NCI-H526 (cell line): ENCODE measurements around the gene AMZ1.
A peak's percentile ranks its signal among the peaks of the same experiment; 100 is the strongest.
"Not testable (repeated sequence)": the region's sequence is repeated elsewhere in the genome, so short reads cannot be mapped to it uniquely, and the experiment has no call there.

Experiments
- DNase-seq, 2 experiments: peaks; one replicate each; lab custom pipeline; 2025; lab: John Stamatoyannopoulos, UW

Gene AMZ1

GRCh38 chr7:2667843-2668242, 20.2 kb upstream of the AMZ1 start:
- no peak for DNase-seq

DNA sequence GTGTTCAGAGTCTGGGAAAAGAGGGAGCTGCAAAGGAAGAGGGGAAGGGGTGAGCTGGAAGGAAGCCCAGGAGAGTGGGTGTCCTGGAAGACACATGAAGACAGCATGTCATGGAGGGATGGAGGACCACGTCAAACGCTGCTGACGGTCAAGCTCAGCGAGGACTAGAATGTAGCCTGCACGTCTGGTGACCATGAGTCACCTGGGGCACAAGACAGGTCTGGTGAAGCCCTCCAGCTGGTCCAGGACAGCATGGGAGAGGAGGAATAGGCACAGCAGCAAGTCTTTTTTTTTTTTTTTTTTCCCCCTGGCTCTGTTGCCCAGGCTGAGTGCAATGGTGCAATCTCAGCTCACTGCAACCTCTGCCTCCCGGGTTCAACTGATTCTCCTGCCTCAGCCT, 19.6 kb upstream of the AMZ1 start:
- no peak for DNase-seq

DNA sequence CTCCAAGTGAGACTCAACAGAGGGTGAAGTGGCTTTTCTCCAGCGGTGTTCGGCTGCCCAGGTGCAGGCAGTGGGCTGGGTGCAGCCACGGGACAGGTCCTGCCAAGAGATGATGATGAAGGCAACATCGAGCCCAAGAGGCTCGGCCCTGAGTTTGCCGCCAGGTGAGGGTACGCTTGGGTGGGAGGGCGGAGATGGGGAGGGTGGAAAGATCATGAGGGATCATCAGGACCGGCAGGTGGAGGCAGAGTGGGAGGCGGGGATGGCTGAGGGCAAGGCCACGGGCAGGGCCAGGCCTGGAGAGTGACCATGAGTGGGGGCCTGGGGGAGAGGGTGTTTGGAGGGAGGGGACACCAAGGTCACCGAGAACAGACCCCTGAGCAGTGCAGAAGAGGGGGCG, 17.8 kb upstream of the AMZ1 start:
- DNase-seq: no peak

GRCh38 chr7:2670720-2671391, 17.1 kb upstream of the AMZ1 start:
- DNase-seq: peak; percentile 34 to 87

DNA sequence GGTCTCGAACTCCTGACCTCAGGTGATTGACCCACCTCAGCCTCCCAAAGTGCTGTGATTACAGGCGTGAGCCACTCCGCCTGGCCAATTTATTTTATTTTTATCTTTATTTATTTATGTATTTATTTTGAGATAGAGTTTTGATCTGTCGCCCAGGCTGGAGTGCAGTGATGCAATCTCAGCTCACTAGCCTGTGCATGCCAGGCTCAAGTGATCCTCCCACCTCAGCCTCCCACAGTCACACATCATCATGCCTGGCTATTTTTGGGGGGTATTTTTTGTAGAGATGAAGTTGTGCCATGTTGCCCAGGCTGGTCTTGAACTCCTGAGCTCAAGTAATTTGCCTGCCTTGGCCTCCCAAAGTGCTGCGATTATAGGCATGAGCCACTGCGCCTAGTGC, 14.8 kb upstream of the AMZ1 start:
- DNase-seq: not testable (repeated sequence)

DNA sequence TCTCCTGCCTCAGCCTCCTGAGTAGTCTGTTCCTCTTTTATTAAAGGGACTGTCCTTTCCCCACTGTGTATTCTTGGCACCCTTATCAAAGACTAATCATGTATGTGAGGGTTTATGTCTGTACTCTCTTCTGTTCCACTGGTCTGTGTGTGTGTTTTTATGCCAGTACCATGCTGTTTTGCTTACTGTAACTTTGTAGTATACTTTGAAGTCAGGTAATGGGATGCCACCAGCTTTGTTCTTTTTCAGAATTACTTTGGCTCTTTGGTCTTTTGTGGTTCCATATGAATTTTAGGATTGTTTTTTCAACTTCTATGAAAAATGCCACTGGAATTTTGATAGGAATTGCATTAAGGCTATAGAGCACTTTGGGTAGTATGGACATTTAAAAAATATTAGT, 14.1 kb upstream of the AMZ1 start:
- DNase-seq: no peak

DNA sequence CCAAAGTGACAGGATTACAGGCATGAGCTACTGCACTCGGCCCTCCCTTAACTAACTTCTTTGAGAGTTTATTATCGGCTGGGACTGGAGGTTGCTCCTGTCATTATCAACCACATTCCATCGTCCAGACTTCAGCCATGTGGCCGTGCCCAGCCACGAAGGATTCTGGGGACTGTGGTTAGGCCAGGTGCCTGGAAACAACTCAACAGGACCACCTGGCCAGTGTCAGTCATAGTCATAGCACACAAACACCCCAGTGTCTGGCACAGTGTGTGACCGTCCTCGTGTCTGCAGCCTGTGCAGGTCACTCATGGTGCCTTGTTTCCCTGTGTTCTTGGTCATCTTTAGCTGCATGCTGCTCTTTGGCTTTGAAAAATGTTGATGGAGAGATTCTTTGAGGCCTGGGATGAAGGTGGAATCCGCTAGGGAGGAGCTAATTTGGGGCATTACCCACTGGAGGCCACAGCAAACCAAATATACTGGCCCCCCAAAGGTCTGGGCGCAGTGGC, 12.7 kb upstream of the AMZ1 start:
- DNase-seq: no peak

- not testable (repeated sequence) for DNase-seq
Observed at GRCh38 chr7:2676576-2676975, 11.4 kb upstream of the AMZ1 start.

DNA sequence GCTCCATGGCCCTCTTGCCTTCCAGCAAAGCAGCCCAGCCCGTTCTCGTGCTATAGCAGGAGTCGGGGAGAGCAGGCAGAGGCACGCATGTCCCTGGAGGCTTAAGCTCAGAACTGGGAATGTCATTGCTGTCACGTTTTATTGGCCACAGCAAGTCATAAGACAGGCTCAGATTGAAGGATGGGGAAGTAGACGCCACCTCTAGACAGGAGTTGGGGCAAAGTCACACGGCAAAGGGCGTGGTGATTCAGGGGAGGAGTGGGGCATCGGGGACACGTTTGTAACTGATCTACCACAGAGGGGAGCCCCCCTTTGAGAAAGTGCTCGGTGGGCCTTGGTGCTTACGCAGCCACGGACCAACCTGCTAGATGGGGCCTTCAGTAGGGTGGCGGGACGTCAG, 9.5 kb upstream of the AMZ1 start:
- not testable (repeated sequence) for DNase-seq

DNA sequence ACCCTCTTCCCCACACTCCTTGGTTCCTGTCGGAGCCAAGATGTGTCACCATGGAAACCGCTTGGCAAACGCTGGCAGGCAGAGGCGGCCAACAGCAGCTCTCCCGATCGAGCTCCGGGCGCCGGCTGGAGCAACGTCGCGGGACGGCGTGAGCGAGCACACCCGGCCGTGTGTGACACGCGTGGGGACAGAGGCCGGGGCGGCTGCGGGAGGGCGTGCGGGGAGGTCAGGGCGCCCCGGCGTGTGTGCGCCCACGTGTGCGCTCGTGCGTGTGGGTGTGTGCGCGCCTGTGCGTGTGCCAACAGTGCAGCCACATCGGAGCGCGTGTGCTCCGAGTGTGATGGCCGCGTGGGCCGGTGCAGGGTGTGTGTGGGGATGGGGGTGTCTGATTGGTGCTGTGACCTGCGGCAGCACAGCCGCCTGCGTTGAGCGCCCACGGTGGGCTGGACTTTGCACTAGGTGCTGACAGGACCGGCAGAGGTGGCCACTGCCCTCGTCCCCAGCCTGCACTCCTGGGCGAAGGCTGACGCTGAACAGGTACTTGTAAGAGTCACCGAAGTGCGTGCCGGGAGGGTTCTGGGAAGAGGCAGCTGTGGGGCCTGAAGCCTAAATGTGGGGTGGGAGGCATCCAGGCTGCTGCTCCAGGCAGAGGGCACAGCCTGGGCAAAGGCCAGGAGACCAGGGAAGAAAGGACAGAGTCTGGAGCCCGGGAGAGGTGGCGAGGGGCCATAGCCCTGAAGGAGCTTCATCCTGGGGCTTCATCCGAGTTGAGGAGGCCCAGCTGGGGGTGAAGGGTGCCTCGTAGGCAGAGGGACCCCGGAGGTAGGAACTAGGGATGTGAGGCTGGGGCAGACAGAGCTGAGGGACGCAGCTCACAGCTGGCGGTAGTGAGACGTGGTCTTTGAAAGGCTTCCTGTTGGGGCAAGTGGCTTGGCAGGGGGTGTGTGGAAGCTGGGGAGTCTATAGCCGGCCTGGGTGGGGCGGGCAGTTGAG, 8.6 kb upstream of the AMZ1 start:
- DNase-seq: not testable (repeated sequence)

GRCh38 chr7:2680256-2680655, 7.7 kb upstream of the AMZ1 start:
- DNase-seq: no peak

- DNase-seq: peak in 1 of 2 experiments; percentile 77
Observed at GRCh38 chr7:2680792-2681490, 7.1 kb upstream of the AMZ1 start.

DNA sequence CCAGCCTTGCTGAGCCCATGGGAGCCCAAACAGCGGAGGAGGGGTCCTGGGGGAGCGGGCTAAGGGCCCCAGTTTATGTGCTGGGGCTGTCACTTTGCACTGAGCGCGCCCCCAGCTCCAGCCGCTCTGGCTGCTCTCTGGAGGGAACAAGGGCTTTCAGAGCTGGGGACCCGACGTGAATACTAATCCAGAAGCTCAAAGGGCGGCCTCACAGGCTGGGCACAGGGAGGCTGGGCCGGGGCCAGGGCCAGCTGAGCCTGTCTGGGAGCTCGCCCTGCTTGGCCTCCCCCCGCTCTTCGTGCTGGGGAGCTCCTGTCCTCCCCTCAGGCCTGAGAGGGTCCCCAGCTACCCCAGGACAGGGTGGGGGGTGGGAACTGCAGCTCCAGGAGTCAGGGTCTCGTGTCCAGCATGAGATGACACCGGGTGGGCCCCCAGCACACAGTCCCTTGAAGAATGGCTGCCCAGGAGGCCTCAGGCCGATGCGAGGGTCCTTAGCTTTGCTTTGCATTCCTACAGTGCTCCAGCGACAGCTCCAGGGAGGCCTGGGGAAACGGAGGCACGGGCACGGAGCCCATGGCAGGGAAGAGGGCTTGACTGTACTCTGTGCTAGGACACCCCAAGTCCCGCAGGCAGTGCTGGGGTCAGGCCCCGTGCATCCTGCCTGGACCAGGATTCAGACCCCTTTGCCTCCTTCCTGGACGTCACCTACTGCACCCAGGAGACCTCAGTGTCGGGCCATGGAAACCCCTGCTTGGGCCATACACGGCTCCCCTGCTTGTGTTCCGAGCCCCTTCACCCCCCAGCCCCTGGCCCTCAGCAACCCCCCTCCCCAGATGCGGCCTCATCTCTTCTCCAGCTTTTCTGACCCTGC, 5.8 kb upstream of the AMZ1 start:
- no peak for DNase-seq

- no peak for DNase-seq
Observed at GRCh38 chr7:2684501-2684900, 3.5 kb upstream of the AMZ1 start.

DNA sequence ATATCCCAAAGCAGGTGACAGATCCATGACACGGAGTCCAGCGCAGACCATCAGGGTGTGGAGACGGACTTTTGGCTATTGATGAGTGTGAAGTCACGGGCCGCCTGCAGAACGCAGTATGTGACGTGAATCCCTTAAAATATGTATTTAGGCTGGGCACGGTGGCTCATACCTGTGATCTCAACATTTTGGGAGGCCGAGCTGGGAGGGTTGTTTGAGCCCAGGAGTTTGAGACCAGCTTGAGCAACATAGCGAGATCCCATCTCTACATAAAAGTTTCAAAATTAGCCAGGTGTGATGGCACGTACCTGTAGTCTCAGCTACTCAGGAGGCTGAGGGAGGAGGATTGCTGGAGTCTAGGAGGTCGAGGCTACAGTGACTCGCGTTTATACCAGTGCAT, 1.9 kb upstream of the AMZ1 start:
- DNase-seq: no peak

DNA sequence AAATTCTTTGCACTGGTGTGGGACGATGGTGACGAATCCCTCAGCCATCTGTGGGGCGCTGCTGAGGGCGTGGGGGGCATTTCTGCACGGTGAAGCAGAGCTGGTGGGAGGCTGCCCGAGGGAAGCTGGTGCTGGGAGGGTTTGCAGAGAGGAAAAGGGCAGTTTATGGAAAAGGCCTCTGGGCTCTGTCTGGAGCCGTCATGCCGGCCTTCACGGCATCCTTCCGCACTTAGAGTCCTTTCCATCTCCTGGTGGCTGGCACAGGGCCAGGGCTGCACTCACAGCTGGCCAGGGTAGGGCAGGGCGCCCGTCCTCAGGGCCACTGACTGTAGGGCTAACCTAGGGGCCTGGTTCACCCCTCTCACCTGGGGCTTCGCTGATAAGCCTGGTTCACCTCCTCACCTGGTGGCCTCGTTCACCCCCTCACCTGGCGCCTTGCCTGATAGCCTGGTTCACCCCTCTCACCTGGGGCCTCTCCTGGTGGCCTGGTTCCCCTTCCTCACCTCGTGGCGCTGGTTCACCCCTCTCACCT, 598 bp upstream of the AMZ1 start:
- no peak for DNase-seq

DNA sequence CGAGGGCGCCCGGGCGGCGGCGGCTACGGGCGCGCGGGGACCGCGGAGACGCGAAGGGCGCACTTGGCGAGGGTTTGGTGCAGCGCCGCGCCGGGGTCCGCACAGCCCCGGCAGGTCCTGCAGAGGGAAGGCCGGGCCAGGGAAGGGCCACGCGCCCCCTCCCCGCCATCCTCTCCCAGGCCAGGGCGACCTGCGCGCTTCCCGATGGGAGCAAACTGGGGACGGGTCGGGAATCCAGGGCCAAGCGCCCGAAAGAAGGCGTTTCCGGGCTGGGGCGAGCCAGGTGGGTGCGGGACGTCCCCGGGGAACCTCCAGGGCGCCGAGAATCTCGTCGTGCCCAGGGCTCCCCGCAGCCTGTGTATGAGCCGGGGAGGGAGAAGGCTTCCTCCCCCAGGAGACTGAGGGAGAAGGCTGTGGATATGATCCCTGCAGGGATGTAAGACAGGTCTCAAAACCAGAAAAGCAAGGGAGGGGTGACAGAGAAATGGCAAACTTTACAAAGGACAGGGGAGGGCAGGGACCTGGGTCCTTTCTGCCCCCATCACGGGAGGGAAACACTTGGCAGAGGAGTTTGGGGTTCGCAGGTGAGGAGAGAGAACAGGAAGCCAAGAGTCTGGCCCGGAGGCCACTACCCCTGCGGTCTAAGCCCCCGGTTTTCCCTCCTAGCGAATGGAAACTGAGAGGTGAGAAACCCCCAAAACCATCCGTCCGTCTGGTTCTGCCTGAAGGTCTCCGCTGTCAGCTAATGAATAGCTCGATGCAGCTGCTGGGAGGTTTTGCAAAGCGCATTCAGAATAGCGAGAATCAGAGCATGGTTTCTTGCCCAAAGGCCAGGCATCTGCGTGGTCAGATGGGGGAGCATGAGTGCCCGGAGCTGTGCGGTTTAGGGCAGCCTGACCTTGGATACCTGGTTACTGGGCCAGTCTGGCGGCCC, 674 bp downstream of the AMZ1 start:
- peak in 1 of 2 experiments; percentile 27 for DNase-seq

GRCh38 chr7:2689343-2689847, 1.4 kb downstream of the AMZ1 start:
- DNase-seq: no peak

GRCh38 chr7:2689951-2690705, 2.1 kb downstream of the AMZ1 start:
- no peak for DNase-seq
